Right lobe of liver (tissue), 6 donors: ENCODE results near the gene UBE2O. TPM values are rescaled to one million over a fixed set of nuclear protein-coding genes. Genes with fewer than 3 reads are reported as not detected.
A peak's percentile ranks its signal among the peaks of the same experiment; 100 is the strongest.

Experiments
- ATAC-seq, 4 donors: fragments of 200-7000 bp; cut with Tn5 transposase; one replicate each; pipeline ENCODE4 v1.9.1; 2020; ENCODE audit warnings: mild to moderate bottlenecking in 4 of 4, moderate library complexity in 4 of 4
- DNase-seq, 3 donors: peaks; one replicate each; pipeline ENCODE4 v3.0.0-alpha.2; 2020
- H3K27ac ChIP-seq, 3 donors: fragments of 200-600 bp; one replicate each; pipeline ENCODE4 v1.8.0; 2022
- H3K27me3 ChIP-seq, 2 donors: fragments of 200-600 bp; one replicate each; pipeline ENCODE4 v1.8.0; 2022
- H3K36me3 ChIP-seq, 4 donors: fragments of 200-600 bp; sonication (generic) in 1 of 4; one replicate each; pipeline versions ENCODE4 v1.5.1 to v1.8.0; 2017 to 2022; ENCODE audit warnings: control low read depth in 1 of 4
- H3K4me1 ChIP-seq, 4 donors: fragments of 200-600 bp; sonication (generic) in 1 of 4; one replicate each; pipeline versions ENCODE4 v1.5.1 to v1.8.0; 2017 to 2022; ENCODE audit warnings: control low read depth in 1 of 4
- H3K4me3 ChIP-seq, 3 donors: fragments of 200-600 bp; one replicate each; pipeline ENCODE4 v1.8.0; 2022
- H3K9me3 ChIP-seq, 4 donors: fragments of 200-600 bp; sonication (generic) in 1 of 4; one replicate each; pipeline versions ENCODE4 v1.5.1 to v1.8.0; 2017 to 2022; ENCODE audit warnings: control low read depth in 1 of 4
- POLR2A ChIP-seq: fragments of 450-650 bp; IDR thresholded peaks from one replicate; pipeline ENCODE4 v1.6.1; 2017; ENCODE audit warnings: antibody characterized with exemption, mild to moderate bottlenecking
- WGBS: methylation state at CpG from one replicate; pipeline ENCODE4 v1.1.6; 2018; ENCODE audit warnings: low coverage, low lambda C conversion rate; ENCODE audit not compliant: insufficient coverage; ENCODE audit errors: missing lambda C conversion rate; 5-methylcytosine and 5-hydroxymethylcytosine counted together
- intact Hi-C, 2 donors: fragments of 100-400 bp; cut with DNase I; formaldehyde crosslinking; loops; one replicate each; pipeline versions ENCODE4 v1.11.2 to v1.14.1; 2022
- total RNA-seq, 6 experiments: library from RNA; depleted of rRNA in 2 of 6; stranded (reverse); fragments of >200 nt in 2 of 6; fragmentation: NEBNext Ultra II Directional in 3 of 6; extraction: Animal tissue kit (Norgen Biotek cat#: 25700) in 3 of 6; gene quantifications; one replicate each; pipeline versions ENCODE4 v1.1.0 to v1.2.4, GENCODE V29; 2016 to 2023
- TF ChIP-seq, protein P1 (sequence below), 4 donors: fragments of 200-600 bp in 3 of 4; fragments of 450-650 bp in 1 of 4; IDR thresholded peaks; one replicate each; pipeline versions ENCODE4 v1.5.1 to v1.8.0; 2016 to 2022; ENCODE audit warnings: antibody characterized with exemption in 4 of 4, mild to moderate bottlenecking in 2 of 4
- donor health status: DM: no; HTN: yes; CAD: no.
- donor health status: DM: no; HTN: no; CAD: no.
- donor health status: DM: no; HTN: no; CAD: no.
- donor health status: DM: no; HTN: yes; CAD: no.
- donor health status: DM: no; HTN: yes; CAD: no.

The UBE2O gene
- total RNA-seq, 6 experiments from 2014 or later: 10.0 to 12.9 (median 12.0) TPM

DNA sequence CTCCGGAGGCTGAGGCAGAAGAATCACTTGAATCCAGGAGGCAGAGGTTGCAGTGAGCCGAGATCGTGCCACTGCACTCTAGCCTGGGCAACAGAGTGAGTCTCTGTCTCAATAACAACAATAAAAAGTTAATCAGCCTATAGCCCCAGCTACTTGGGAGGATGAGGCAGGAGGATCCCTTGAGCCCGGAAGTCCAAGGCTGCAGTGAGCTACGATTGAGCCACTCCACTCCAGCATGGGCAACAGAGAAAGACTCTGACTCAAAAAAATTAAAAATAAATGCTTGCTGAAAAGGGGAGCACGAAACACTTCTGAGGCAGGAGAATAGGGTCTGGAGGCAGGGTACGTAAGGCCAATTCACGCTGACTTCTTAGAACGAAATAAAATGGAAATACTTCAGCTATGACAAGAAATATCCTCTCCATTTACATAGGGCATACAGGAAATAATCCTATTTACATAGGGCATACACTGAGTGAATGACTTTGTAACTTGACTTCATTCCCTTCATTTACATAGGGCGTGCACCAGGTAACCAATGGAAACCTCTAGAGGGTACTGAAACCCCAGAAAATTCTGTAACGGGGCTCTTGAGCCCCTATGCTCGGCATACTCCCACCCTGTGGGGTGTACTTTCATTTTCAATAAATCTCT lies 96.0 kb downstream of the UBE2O start:
- Histone ChIP-seq H3K4me1 (peaks cover 0 to 12% (median 0%) of the 10 kb centered on the region in 4 donors), H3K4me3 (no peak overlapping the region), H3K27me3 (no peaks in the 10 kb centered on the region), H3K36me3 (no peaks in the 10 kb centered on the region), H3K9me3 (no peaks in the 10 kb centered on the region), H3K27ac (no peak overlapping the region)
- intact Hi-C loops: no loop called here
- WGBS: 66% methylated on average over 12 of the region's 12 CpGs
- DNase-seq: no peak
- no peak for ATAC-seq
- no peak for TF ChIP-seq POLR2A
- TF ChIP-seq, protein P1, sequence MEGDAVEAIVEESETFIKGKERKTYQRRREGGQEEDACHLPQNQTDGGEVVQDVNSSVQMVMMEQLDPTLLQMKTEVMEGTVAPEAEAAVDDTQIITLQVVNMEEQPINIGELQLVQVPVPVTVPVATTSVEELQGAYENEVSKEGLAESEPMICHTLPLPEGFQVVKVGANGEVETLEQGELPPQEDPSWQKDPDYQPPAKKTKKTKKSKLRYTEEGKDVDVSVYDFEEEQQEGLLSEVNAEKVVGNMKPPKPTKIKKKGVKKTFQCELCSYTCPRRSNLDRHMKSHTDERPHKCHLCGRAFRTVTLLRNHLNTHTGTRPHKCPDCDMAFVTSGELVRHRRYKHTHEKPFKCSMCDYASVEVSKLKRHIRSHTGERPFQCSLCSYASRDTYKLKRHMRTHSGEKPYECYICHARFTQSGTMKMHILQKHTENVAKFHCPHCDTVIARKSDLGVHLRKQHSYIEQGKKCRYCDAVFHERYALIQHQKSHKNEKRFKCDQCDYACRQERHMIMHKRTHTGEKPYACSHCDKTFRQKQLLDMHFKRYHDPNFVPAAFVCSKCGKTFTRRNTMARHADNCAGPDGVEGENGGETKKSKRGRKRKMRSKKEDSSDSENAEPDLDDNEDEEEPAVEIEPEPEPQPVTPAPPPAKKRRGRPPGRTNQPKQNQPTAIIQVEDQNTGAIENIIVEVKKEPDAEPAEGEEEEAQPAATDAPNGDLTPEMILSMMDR (IDR thresholded peaks at IDR 0.05): no peak

GRCh38 chr17:76354747-76355310 lies 98.1 kb downstream of the UBE2O start:
- no peaks in the 10 kb centered on the region for H3K27me3 ChIP-seq
- H3K4me3 ChIP-seq: no peak overlapping the region
- DNase-seq (no peak), ATAC-seq (no peak)
- no peaks in the 10 kb centered on the region for H3K9me3 ChIP-seq
- H3K27ac ChIP-seq: no peak overlapping the region
- H3K36me3 ChIP-seq: no peaks in the 10 kb centered on the region
- TF ChIP-seq, protein P1 (IDR thresholded peaks at IDR 0.05): no peak
- no peak for TF ChIP-seq POLR2A
- 58% methylated on average over 10 of the region's 13 CpGs for WGBS
- intact Hi-C loops: no loop called here
- peaks cover 0 to 27% (median 4%) of the 10 kb centered on the region in 4 donors for H3K4me1 ChIP-seq

DNA sequence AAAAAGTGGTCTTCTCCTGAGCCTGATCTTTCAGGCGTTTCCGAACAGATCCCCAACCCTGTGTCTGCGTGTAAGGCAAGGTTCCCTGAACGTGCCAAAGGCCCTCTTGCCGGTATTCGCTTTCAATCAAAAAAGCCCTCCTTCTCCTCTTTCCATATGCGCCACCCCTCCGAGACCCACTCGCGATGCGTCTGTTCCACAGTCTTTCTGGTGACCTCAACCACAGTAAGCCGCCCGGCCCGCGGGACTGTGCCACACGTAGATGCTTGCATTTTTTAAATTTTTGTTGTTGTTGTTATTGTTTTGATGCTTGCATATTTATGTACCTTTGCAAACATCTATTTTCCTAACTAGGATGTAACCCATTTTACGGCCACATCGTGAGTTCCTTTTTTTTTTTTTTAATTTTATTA lies 98.6 kb downstream of the UBE2O start:
- peak overlapping the region in 1 of 3 donors; percentile 87 for H3K27ac ChIP-seq
- 2% methylated on average over 14 of the region's 18 CpGs for WGBS
- peak overlapping the region; percentile 69 to 91 (median 82) for H3K4me3 ChIP-seq
- no peaks in the 10 kb centered on the region for H3K9me3 ChIP-seq
- no peaks in the 10 kb centered on the region for H3K27me3 ChIP-seq
- intact Hi-C loops: no loop called here
- peaks cover 0 to 27% (median 4%) of the 10 kb centered on the region in 4 donors for H3K4me1 ChIP-seq
- TF ChIP-seq, protein P1 (IDR thresholded peaks at IDR 0.05): no peak
- no peak for TF ChIP-seq POLR2A
- DNase-seq (no peak), ATAC-seq (no peak)
- H3K36me3 ChIP-seq: no peaks in the 10 kb centered on the region

GRCh38 chr17:76353599-76354316 lies 99.2 kb downstream of the UBE2O start, which contains the start of gene PRPSAP1:
PRPSAP1 (minus strand) TSS chr17:76353916; CDS start chr17:76353703, 213 bp downstream.
- DNase-seq (peak; percentile 91 to 93 (median 91)), ATAC-seq (peak; percentile 92 to 97 (median 94))
- no peaks in the 10 kb centered on the region for H3K27me3 ChIP-seq
- H3K27ac ChIP-seq: peak within 1 kb of the TSS; percentile 74 to 87 (median 79)
- no peaks in the 10 kb centered on the region for H3K9me3 ChIP-seq
- peaks cover 0 to 27% (median 4%) of the 10 kb centered on the region in 4 donors for H3K4me1 ChIP-seq
- peak; percentile 93 for TF ChIP-seq POLR2A
- TF ChIP-seq, protein P1 (IDR thresholded peaks at IDR 0.05): peak; percentile 36 to 60 (median 53)
- peak within 1 kb of the TSS; percentile 69 to 91 (median 82) for H3K4me3 ChIP-seq
- intact Hi-C loops: no loop called here
- 0% methylated on average over 15 of the region's 75 CpGs for WGBS
- H3K36me3 ChIP-seq: no peaks in the 10 kb centered on the region
